ENCODE measurements around the gene UACA.

- TF ChIP-seq POLR2A (IDR thresholded peaks at IDR 0.05; ENCODE audit: control extremely low read depth in 1 of 2, low read depth in 2 of 2, low read length in 2 of 2) (no peak), TAF7 (optimal IDR thresholded peaks at IDR 0.05; ENCODE audit: borderline replicate concordance, low read depth, low read length) (no peak), SIX5 (IDR thresholded peaks at IDR 0.05; ENCODE audit: low read depth, low read length) (no peak), CTCF (IDR thresholded peaks at IDR 0.05; ENCODE audit: control extremely low read depth in 1 of 3, insufficient read depth in 1 of 3, low read depth in 1 of 3, low read length in 3 of 3) (no peak), EP300 (IDR thresholded peaks at IDR 0.05; ENCODE audit: borderline replicate concordance in 1 of 2, low read depth in 2 of 2, low read length in 2 of 2) (no peak)
These were observed 48.8 kb downstream of the UACA start for GRCh38 chr15:70714565-70714964.
